HepG2 (cell line): ENCODE data around the gene NFKBIA. TPM values are rescaled to one million over a fixed set of nuclear protein-coding genes. Genes with fewer than 3 reads are reported as not detected.

Source experiments
- AFF4 ChIP-seq: sonication (generic); formaldehyde crosslinking; IDR thresholded peaks from 2 replicates; pipeline ENCODE4 v1.4.0; 2020; ENCODE audit warnings: missing genetic modification reagents
- ATF3 ChIP-seq: sonication (generic); formaldehyde crosslinking; IDR thresholded peaks from 2 replicates; pipeline ENCODE4 v1.4.0; 2020; ENCODE audit warnings: missing genetic modification reagents
- ATM ChIP-seq: fragments of 450-650 bp; IDR thresholded peaks from 2 replicates; pipeline ENCODE4 v1.7.1; 2017; ENCODE audit warnings: mild to moderate bottlenecking, borderline replicate concordance
- CBX2 ChIP-seq, 2 experiments: fragments of 200-600 bp in 1 of 2; sonication (generic); formaldehyde crosslinking in 1 of 2; IDR thresholded peaks; 2 replicates each; pipeline versions ENCODE4 v1.7.0 to v1.8.1; 2018 to 2022; ENCODE audit warnings: low read depth in 2 of 2, low read length in 1 of 2, mild to moderate bottlenecking in 1 of 2, missing genetic modification reagents in 1 of 2
- CBX5 ChIP-seq: sonication (generic); formaldehyde crosslinking; IDR thresholded peaks from 2 replicates; pipeline ENCODE4 v1.4.0; 2020; ENCODE audit warnings: missing genetic modification reagents, borderline replicate concordance
- CCDC6 ChIP-seq: sonication (generic); formaldehyde crosslinking; IDR thresholded peaks from 2 replicates; pipeline ENCODE4 v1.8.1; 2022; ENCODE audit warnings: mild to moderate bottlenecking, missing genetic modification reagents, moderate library complexity
- ERF ChIP-seq: IDR thresholded peaks from 2 replicates; pipeline ENCODE4 v1.6.1; 2018; ENCODE audit warnings: missing biosample characterization, missing genetic modification reagents
- ETV5 ChIP-seq: IDR thresholded peaks from 2 replicates; pipeline ENCODE4 v1.6.1; 2018; ENCODE audit warnings: missing biosample characterization, missing genetic modification reagents, inconsistent platforms, borderline replicate concordance
- GATAD2A ChIP-seq: IDR thresholded peaks from 2 replicates; pipeline ENCODE4 v1.6.1; 2016
- HNRNPL ChIP-seq: fragments of 200-400 bp; formaldehyde crosslinking; IDR thresholded peaks from 2 replicates; pipeline ENCODE4 v1.6.1; 2017; ENCODE audit warnings: mild to moderate bottlenecking, low read depth, low read length
- NFIB ChIP-seq: sonication (generic); formaldehyde crosslinking; IDR thresholded peaks from 2 replicates; pipeline ENCODE4 v1.9.0; 2021; ENCODE audit warnings: missing genetic modification reagents, mild to moderate bottlenecking, borderline replicate concordance
- PHF8 ChIP-seq: sonication (generic); formaldehyde crosslinking; IDR thresholded peaks from 2 replicates; pipeline ENCODE4 v1.5.0; 2020; ENCODE audit warnings: missing genetic modification reagents
- PPARG ChIP-seq: conservative IDR thresholded peaks from 2 replicates; pipeline ENCODE4 v1.6.1; 2016; ENCODE audit warnings: missing biosample characterization, missing genetic modification reagents
- RBAK ChIP-seq: sonication (generic); formaldehyde crosslinking; IDR thresholded peaks from 2 replicates; pipeline ENCODE4 v1.5.1; 2020; ENCODE audit warnings: mild to moderate bottlenecking, missing genetic modification reagents
- TFDP1 ChIP-seq: IDR thresholded peaks from 2 replicates; pipeline ENCODE4 v1.6.1; 2016; ENCODE audit warnings: missing compliant biosample characterization, missing genetic modification reagents, borderline replicate concordance
- ZNF281 ChIP-seq: sonication (generic); formaldehyde crosslinking; IDR thresholded peaks from 2 replicates; pipeline ENCODE4 v1.4.0; 2020; ENCODE audit warnings: missing genetic modification reagents, borderline replicate concordance
- ZNF570 ChIP-seq: sonication (generic); formaldehyde crosslinking; IDR thresholded peaks from 2 replicates; pipeline ENCODE4 v1.4.0; 2020; ENCODE audit warnings: mild to moderate bottlenecking, missing genetic modification reagents, borderline replicate concordance
- ZNF639 ChIP-seq: conservative IDR thresholded peaks from 2 replicates; pipeline ENCODE4 v1.6.1; 2018; ENCODE audit warnings: missing genetic modification reagents
- ZNF670 ChIP-seq: sonication (generic); formaldehyde crosslinking; IDR thresholded peaks from 2 replicates; pipeline ENCODE4 v1.8.0; 2022; ENCODE audit warnings: mild to moderate bottlenecking, missing genetic modification reagents, borderline replicate concordance
- ZNF703 ChIP-seq: sonication (generic); formaldehyde crosslinking; IDR thresholded peaks from 2 replicates; pipeline ENCODE4 v1.5.1; 2020; ENCODE audit warnings: missing genetic modification reagents, mild to moderate bottlenecking, moderate library complexity, borderline replicate concordance
- polyA plus RNA-seq, 8 experiments: library from polyadenylated mRNA; depleted of rRNA in 3 of 8; stranded (reverse) in 7 of 8; unstranded in 1 of 8; fragments of >200 nt; fragmentation: Illumina TruSeq in 4 of 8; extraction: Trizol in 4 of 8; gene quantifications; 2 replicates each; pipeline versions ENCODE4 v1.2.1 to v1.2.3, GENCODE V29; 2011 to 2016; ENCODE audit warnings: low read depth in 4 of 8, missing spikeins in 1 of 8, mixed read lengths in 1 of 8; ENCODE audit not compliant: insufficient read depth in 1 of 8
- total RNA-seq, 5 experiments: library from RNA; depleted of rRNA; stranded (reverse); fragments of >200 nt; fragmentation: Illumina TruSeq; extraction: Trizol; gene quantifications; 2 replicates each; pipeline ENCODE4 v1.2.3, GENCODE V29; 2016; ENCODE audit warnings: low read depth in 1 of 5

Gene NFKBIA
- total and polyA plus RNA-seq, 2 of the 13 experiments (the other 11 are each of a cell fraction or from before 2014, with no cell fraction given): 197 to 319 TPM

- TF ChIP-seq ATF3 (CRISPR knock-in tag) (no peak), ATM (no peak), HNRNPL (no peak), PPARG (CRISPR knock-in tag) (no peak), ZNF639 (CRISPR knock-in tag) (no peak), RBAK (no peak), ZNF670 (CRISPR knock-in tag) (no peak), NFIB (CRISPR knock-in tag) (no peak), CBX2 (IDR thresholded peaks at IDR 0.05; ENCODE audit: low read depth, low read length) (no peak), CBX2 (CRISPR knock-in tag; IDR thresholded peaks at IDR 0.05; ENCODE audit: low read depth) (no peak), PHF8 (no peak), CBX5 (CRISPR knock-in tag) (no peak), ERF (CRISPR knock-in tag) (no peak), TFDP1 (no peak), ZNF570 (CRISPR knock-in tag) (no peak), ZNF703 (no peak), AFF4 (CRISPR knock-in tag) (no peak), GATAD2A (CRISPR knock-in tag) (no peak), ETV5 (CRISPR knock-in tag) (peak; percentile 3; the same call in 1 of the 2 replicates), ZNF281 (no peak), CCDC6 (no peak)
Observed at GRCh38 chr14:35402323-35403113, 2.0 kb downstream of the NFKBIA start (continued).
